ENCODE results near the gene SHOC1. TPM values are rescaled to one million over a fixed set of nuclear protein-coding genes. Genes with fewer than 3 reads are reported as not detected.
A peak's percentile ranks its signal among the peaks of the same experiment; 100 is the strongest.

The SHOC1 gene
- total RNA-seq, 1 experiment from 2014 or later, result 1.1 TPM

- CTCF ChIA-PET, result no interaction called here
- Histone ChIP-seq H3K4me2 (ENCODE audit: low read length) (no peak overlapping the region), H3K27me3 (ENCODE audit: insufficient read depth, low read length) (no peaks in the 10 kb centered on the region), H3K4me1 (ENCODE audit: control insufficient read depth in 1 of 2, insufficient read depth in 2 of 2, low read length in 2 of 2) (0 out of 4 replicates have a peak, but pooled peaks cover 0 to 4% of the 10 kb centered on the region in 2 experiments), H3K9ac (ENCODE audit: low read length) (no peak overlapping the region), H3K9me2 (ENCODE audit: insufficient read depth) (no peaks in the 10 kb centered on the region), H3K27ac (ENCODE audit: low read depth, low read length) (no peak overlapping the region), H2AFZ (ENCODE audit: low read depth, low read length, poor library complexity, severe bottlenecking) (no peak overlapping the region), H3K4me3 (replicated peaks in 1 of 2; ENCODE audit: low read depth in 1 of 2, low read length in 2 of 2) (no peak overlapping the region), H3K9me3 (ENCODE audit: control insufficient read depth in 1 of 2, insufficient read depth in 1 of 2, low read depth in 1 of 2, low read length in 2 of 2) (no peaks in the 10 kb centered on the region), H4K20me1 (ENCODE audit: insufficient read depth) (no peaks in the 10 kb centered on the region), H3K79me2 (ENCODE audit: insufficient read depth, low read length) (no peaks in the 10 kb centered on the region), H3K36me3 (ENCODE audit: control insufficient read depth in 1 of 2, insufficient read depth in 2 of 2, low read length in 2 of 2) (no peaks in the 10 kb centered on the region)
- no TSS peak for BruUV-seq (replicated peaks)
- POLR2A ChIA-PET, result no interaction called here
- DNase-seq (ENCODE audit: low read depth, low spot score) (no peak), ATAC-seq (no peak)
- intact Hi-C loops (cut with micrococcal nuclease), result loop anchor here (2.0 kb wide), 1 partner anchor 247 kb away; no protein-coding TSS in a partner anchor
- RAD21 ChIA-PET (ENCODE audit: low non-redundant PET in 1 of 2, low total read pairs in 2 of 2, uncharacterized antibody in 2 of 2, unreplicated experiment in 2 of 2), result no interaction called here
- TF ChIP-seq POLR2AphosphoS5 (IDR thresholded peaks at IDR 0.05; ENCODE audit: low read depth, low read length), result no peak
- TF ChIP-seq CTCF (IDR thresholded peaks at IDR 0.05 in 2 of 3, conservative IDR thresholded peaks at IDR 0.05 in 1 of 3; ENCODE audit: borderline replicate concordance in 1 of 3, insufficient read depth in 1 of 3, low read depth in 2 of 3, low read length in 2 of 3), result peak in 1 of 3 experiments; percentile 19; a peak in 1 of 6 replicates
- no peak for TF ChIP-seq TCF7L2 (IDR thresholded peaks at IDR 0.05; ENCODE audit: borderline replicate concordance, extremely low read depth, insufficient read depth, insufficient read length)
- TF ChIP-seq ZFX (IDR thresholded peaks at IDR 0.05), result no peak
- TF ChIP-seq ZBTB33 (IDR thresholded peaks at IDR 0.05; ENCODE audit: extremely low read depth, insufficient replicate concordance, low read length), result no peak
- no peak for TF ChIP-seq ZNF274 (IDR thresholded peaks at IDR 0.05; ENCODE audit: low read depth, low read length)
- TF ChIP-seq MAX (IDR thresholded peaks at IDR 0.05), result no peak
- TF ChIP-seq RAD21 (IDR thresholded peaks at IDR 0.05; ENCODE audit: low read depth), result peak; percentile 60
Measured at GRCh38 chr9:111828193-111828592, 33.5 kb upstream of the SHOC1 start.
